GM18909 (cell line): ENCODE measurements around the gene BSPRY.
"Not testable (repeated sequence)": the region's sequence is repeated elsewhere in the genome, so short reads cannot be mapped to it uniquely, and the experiment has no call there.

Experiments used
- ATAC-seq: cut with Tn5 transposase; IDR thresholded peaks from one replicate; pipeline ENCODE4 v1.9.1; 2021; ENCODE audit warnings: mild to moderate bottlenecking; ENCODE audit not compliant: unreplicated experiment, poor library complexity

Gene BSPRY

GRCh38 chr9:113368348-113368981 is 19.1 kb downstream of the BSPRY start:
- ATAC-seq, result no peak

- ATAC-seq, result no peak
Observed at GRCh38 chr9:113368982-113369854, 19.9 kb downstream of the BSPRY start.

GRCh38 chr9:113369855-113370140 is 20.5 kb downstream of the BSPRY start:
- ATAC-seq, result no peak

GRCh38 chr9:113370806-113371325 is 21.5 kb downstream of the BSPRY start:
- no peak for ATAC-seq

DNA sequence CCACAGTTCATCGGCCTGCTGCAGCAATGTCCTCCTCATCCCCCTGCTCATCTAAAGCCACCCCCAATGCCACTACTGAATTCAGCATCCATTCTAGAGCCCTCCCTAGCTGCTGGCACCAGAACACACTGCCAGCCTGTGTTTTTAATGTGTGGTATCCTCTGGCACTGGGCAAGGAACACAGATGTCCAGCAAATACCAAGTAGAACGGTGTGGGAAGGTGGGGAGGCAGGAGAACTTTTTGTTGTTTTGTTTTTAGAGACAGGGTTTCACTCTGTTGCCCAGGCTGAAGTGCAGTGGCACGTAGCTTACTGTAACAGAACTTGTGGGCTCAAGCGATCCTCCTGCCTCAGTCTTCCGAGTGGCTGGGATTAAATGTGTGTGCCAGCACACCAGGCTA is 22.7 kb downstream of the BSPRY start:
- ATAC-seq, result no peak

GRCh38 chr9:113373256-113373655 is 23.9 kb downstream of the BSPRY start:
- ATAC-seq, result no peak

GRCh38 chr9:113373676-113374392 is 24.5 kb downstream of the BSPRY start:
- no peak for ATAC-seq

- no peak for ATAC-seq
Observed at GRCh38 chr9:113375057-113376023, 26.0 kb downstream of the BSPRY start.

DNA sequence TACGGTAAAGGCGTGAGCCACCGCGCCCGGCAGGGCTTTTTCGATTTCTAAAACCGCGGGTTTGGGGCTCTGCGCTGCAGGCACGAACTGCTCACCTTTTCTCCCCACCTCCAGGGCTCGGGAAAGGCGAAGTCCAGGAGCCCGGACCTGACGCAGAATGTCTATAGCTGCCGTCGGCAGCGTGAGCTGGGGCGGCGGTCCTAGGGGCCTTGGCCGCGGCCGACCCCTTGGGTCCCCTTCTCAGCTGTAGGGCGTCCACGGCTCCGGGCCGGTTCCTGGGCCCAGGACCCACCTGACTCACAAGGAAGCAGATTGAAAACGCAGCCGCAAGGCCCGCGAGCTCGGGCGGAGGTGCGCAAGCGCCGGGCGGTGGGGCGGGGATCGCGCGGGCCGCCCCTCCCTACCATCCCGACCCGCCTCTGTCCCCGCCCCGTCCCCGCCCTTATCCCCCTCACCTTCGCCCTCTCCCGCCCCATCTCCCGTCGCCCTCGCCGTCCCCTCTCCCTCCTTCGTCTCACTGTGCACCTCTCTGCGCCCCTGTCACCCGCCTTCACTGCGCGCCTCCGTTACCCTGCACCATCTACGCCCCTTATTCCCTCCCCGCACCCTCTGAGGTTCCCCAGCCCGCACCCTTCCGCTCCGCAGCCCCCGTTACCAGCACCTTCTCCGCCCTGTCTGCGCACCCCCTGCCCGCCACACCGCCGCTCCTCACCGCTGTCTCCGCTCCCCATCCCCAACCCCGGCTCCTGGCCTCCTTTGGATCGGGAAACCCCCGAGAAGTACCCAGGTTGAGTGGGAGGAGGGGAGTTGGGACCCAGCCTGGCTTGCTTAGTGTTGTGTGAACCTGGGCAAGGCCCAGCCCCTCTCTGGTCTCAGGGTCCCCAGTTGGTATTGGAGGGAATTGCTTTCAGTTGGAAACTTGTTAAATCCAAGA is 27.6 kb downstream of the BSPRY start, which contains the start of gene HDHD3:
TSS of gene HDHD3 (minus strand) at position 353 of the 934 bp plus-strand sequence. CDS start 2,632 bp downstream, outside the sequence.
- ATAC-seq, result peak; percentile 87

DNA sequence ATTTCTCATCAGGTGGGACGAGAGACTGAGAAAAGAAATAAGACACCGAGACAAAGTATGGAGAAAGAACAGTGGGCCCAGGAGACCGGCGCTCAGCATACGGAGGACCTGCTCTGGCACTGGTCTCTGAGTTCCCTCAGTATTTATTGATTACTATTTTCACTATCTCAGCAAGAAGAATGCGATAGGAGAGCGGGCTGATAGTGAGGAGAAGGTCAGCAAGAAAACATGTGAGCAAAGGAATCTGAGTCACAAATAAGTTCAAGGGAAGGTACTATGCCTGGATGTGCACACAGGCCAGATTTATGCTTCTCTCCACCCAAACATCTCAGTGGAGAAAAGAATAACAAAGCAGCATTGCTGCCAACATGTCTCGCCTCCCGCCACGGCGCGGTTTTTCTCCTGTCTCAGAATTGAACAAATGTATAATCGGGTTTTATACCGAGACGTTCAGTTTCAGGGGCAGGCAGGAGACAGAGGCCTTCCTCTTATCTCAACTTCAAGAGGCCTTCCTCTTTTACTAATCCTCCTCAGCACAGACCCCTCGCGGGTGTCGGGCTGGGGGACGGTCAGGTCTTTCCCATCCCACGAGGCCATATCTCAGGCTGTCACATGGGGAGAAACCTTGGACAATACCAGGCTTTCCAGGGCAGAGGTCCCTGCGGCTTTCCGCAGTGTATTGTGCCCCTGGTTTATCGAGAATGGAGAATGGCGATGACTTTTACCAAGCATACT is 29.9 kb downstream of the BSPRY start:
- not testable (repeated sequence) for ATAC-seq

- not testable (repeated sequence) for ATAC-seq
Observed at GRCh38 chr9:113379829-113380210, 30.5 kb downstream of the BSPRY start.

DNA sequence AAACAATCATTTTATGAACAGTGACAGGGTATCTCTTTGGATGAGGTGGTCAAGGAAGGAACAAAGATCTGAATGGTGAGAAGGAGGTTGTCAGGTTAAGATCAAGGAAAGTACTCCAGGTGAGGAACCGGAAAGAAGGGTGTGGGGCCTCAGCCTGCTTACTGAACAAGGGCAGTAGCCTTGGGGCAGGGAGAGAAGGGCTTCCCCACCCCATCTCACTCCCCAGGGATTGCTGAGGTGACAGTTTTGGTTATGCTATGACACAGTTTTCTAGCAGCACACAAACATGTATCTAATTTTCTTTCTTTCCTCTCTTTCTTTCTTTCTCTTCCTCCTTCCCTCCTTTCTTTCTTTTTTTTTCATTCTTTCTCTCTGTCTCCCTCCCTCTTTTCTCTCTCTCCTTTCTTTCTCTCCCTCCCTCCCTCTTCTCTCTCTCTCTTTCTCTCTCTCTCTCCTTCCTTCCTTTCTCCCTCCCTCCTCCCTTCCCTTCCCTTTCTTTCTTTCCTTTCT is 31.6 kb downstream of the BSPRY start:
- peak; percentile 59 for ATAC-seq

DNA sequence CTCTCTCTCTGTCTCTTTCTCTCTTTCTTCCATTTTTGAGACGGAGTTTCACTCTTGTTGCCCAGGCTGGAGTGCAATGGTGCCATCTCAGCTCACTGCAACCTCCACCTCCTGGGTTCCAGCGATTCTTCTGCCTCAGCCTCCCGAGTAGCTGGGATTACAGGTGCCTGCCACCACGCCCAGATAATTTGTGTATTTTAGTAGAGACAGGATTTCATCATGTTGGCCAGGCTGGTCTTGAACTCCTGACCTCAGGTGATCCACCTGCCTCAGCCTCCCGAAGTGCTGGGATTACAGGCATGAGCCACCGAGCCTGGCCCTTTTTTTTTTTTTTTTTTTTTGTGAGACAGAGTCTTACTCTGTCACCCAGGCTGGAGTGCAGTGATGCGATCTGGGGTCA is 32.1 kb downstream of the BSPRY start:
- ATAC-seq, result not testable (repeated sequence)

- no peak for ATAC-seq
Observed at GRCh38 chr9:113381909-113382411, 32.6 kb downstream of the BSPRY start.

DNA sequence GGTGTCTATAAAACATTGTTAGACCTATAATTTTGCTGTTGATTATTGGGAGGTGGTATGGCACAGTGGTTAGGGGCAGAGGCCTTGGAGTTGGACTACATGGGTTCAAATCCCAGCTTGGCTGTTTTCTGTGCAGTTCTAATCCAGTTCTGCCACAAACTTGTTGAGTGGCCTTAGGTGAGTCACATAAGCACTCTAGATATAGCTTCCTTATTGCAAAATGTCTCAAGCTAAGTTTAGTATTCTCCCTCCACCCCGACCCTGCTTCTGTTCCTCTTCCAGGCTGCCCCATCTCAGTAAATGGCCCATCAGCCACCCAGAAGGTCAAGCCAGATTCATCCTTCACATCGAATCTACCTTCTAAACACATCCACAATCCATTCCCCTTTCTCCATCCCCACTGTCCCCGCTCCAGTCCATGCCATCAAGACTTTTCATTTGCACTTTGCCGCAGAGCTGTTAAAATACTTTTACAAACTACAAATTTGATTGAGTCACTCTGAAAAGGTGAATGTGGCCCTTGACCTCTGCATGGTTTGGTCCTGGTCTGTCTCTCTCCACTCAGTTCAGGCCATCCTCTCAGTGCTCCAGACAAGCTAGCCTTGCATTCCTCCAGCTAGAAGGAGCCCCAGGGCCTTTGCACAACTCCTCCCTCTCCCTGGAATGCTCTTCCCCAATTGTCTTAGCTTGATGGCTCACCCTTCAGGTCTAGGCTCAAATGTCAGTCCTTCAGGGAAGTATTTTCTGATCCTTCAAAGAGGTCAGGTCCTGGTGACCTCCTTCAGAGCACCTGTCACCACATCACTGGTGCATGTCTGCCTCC is 37.4 kb downstream of the BSPRY start:
- ATAC-seq, result no peak

- no peak for ATAC-seq
Observed at GRCh38 chr9:113387560-113388230, 38.4 kb downstream of the BSPRY start.
